Measurements from ENCODE around the gene COG5. TPM values are rescaled to one million over a fixed set of nuclear protein-coding genes. Genes with fewer than 3 reads are reported as not detected.

COG5 gene
- total RNA-seq, 1 donor from 2014 or later, result 55.8 TPM

- intact Hi-C loops (cut with DNase I), result no loop called here
- DNase-seq (ENCODE audit: missing footprints) (no peak), ATAC-seq (no peak)
Measured at GRCh38 chr7:107194052-107194451, 369.7 kb downstream of the COG5 start.

DNA sequence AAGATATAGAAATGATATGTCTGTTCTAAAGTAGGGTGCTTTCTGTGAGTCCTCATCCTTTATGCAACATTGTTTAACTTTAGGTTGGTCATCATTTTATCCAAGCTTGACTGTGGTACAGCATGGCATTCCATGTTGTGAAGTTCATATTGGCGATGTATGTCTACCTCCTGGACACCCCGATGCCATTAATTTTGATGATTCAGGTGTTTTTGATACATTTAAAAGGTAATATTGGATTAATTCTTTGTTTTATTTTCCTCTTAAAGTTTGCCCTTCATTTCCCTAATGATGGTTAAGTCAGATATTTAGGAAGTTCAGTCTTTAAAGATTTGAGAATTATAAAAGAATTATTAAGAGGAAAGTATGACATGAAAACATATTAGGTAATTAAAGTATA lies 373.6 kb downstream of the COG5 start:
- ATAC-seq (no peak), DNase-seq (ENCODE audit: missing footprints) (no peak)
- intact Hi-C loops (cut with DNase I), result no loop called here

- intact Hi-C loops (cut with DNase I), result no loop called here
- ATAC-seq, result no peak
- DNase-seq (ENCODE audit: missing footprints), result no peak
Measured at GRCh38 chr7:107187774-107188173, 375.9 kb downstream of the COG5 start.

DNA sequence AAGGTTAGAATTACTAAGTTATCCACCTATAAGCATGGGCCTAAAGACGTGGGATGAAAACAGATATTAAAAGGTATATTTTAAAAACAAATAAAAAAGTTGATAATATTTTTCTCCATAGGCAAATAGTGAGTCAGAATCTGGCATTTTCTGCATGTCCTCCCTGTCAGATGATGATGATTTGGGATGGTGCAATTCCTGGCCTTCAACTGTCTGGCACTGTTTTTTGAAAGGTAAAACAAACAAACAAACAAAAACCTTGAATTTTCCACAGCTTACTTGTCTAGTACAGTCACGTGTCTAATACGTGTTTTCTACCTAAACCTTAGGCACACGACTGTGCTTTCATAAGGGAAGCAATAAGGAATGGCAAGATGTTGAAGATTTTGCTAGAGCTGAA lies 377.5 kb downstream of the COG5 start:
- ATAC-seq (no peak), DNase-seq (ENCODE audit: missing footprints) (no peak)
- intact Hi-C loops (cut with DNase I), result no loop called here

DNA sequence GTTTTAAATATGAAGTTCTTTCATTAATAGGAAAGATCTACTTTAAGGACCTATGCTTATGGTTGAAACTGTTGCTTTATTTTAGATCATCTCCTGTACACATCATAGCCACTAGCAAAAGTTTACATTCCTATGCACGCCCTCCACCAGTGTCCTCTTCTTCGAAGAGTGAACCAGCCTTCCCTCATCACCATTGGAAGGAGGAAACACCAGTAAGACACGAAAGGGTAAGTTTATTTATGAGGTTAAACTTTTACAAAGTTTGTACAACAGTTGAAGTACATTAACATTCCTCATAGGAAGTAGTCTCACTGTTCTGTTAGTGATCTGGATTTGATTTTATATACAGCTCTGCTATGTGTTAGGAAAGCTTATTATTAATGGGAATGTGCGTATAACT lies 378.0 kb downstream of the COG5 start:
- no peak for ATAC-seq
- intact Hi-C loops (cut with DNase I), result no loop called here

DNA sequence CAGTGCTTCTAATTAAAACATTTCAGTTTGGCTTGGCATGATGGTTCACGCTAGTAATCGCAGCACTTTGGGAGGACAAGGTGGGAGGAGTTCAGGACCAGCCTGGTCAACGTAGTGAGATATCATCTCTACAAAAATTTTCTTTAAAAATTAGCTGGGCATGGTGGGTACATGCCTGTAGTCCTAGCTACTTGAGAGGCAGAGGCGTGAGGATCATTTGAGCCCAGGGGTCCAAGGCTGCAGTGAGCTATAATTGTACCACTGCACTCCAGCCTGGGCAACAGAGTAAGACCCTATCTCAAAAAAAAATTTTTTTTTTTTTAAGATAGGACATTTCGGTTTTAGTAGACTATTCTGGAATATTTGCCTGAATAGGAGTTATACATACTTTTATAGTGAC lies 382.5 kb downstream of the COG5 start:
- no peak for ATAC-seq
- intact Hi-C loops (cut with DNase I), result no loop called here
- no peak for DNase-seq (ENCODE audit: missing footprints)

More for the DNA sequence above, 378.0 kb downstream of the COG5 start:
- no peak for DNase-seq (ENCODE audit: missing footprints)

DNA sequence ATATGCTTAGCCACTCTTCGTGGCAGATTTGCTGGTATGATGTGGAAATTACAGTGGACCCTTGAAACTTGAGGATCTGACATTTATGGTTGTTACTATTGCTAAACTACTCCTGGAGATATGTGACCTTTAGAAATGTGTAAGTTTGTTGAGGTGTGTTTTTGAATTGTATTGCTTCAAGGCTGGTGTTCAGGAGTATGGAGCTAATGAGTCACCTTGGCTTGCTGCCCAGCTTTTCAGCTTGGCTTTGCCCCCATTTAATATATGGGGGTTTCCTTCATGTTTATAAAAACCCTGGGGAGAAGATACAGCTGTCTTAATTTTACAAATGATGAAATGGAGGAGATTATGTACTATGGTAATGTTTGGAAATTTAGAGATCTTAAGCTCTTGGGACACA lies 383.3 kb downstream of the COG5 start:
- DNase-seq (ENCODE audit: missing footprints) (no peak), ATAC-seq (no peak)
- intact Hi-C loops (cut with DNase I), result no loop called here

DNA sequence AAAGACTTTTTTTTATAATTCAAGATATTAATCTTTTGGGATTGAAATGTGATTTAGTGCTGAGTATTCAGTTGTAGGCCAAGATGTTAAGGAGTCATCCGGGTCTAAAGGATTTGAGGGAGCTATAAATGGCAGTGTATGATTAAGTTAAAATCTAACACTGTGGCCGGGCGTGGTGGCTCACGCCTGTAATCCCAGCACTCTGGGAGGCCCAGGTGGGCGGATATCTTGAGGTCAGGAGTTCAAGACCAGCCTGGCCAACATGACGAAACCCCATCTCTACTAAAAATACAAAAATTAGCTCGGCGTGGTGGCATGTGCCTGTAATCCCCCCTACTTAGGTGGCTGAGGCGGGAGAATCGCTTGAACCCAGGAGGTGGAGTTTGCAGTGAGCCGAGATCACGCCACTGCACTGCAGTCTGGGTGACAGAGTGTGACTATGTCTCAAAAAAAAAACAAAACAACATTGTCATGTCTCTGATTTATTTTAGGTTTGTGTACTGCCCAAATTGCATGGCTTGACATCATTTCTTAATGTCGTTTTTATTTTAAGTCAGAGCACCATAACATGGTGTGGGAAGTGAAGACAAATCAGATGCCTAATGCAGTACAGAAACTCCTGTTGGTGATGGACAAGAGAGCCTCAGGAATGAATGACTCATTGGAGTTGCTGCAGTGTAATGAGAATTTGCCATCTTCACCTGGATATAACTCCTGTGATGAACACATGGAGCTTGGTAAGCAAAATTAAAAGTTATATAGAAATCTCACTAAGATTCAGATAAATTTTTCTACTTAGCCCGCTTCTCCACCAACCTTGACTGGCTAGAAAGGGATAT lies 384.2 kb downstream of the COG5 start:
- no peak for ATAC-seq
- intact Hi-C loops (cut with DNase I), result loop anchor here (10.0 kb wide), 1 partner anchor 395 kb away; no protein-coding TSS in a partner anchor
- DNase-seq (ENCODE audit: missing footprints), result no peak

GRCh38 chr7:107173691-107174406 lies 389.9 kb downstream of the COG5 start:
- DNase-seq (ENCODE audit: missing footprints), result no peak
- ATAC-seq, result no peak
- intact Hi-C loops (cut with DNase I), result loop anchor here (10.0 kb wide), 1 partner anchor 401 kb away; no protein-coding TSS in a partner anchor

- intact Hi-C loops (cut with DNase I), result loop anchor here (10.0 kb wide), 1 partner anchor 402 kb away; no protein-coding TSS in a partner anchor
- no peak for DNase-seq (ENCODE audit: missing footprints)
- ATAC-seq, result no peak
Measured at GRCh38 chr7:107173191-107173590, 390.5 kb downstream of the COG5 start.

DNA sequence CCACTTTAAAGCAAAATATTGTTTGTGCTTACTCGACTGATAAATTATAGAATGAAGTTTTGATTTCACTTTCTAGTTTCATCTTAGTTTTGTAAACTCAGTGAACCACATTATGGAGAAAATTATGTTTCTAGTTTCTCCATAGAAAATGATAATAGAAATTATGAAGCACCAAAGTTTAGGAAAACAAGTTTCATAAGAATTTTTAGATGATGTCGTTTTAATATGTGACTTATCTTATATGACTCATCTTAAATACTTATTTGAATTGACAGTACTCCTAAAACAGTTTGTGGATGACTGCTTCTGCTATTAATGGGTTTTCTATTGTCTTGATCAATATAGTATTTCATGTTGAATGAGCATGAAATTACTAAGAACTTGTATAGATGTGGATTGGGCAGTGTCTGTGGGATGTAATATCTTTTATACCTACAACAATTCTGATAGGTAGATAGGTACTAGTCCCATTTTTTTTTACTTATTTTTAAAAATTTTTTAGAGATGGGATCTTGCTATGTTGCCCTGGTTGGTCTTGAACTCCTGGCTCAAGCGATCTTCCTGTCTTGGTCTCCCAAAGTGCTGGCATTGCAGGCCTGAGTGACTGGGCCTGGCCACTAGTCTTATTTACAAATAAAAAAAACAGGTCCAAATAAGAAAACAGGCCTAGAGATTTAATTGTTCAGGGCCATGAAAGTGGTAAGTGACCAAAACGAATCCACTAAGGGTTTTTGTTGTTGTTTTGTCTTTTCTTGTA lies 391.3 kb downstream of the COG5 start:
- ATAC-seq (no peak), DNase-seq (ENCODE audit: missing footprints) (no peak)
- intact Hi-C loops (cut with DNase I), result loop anchor here (10.0 kb wide), 1 partner anchor 402 kb away; no protein-coding TSS in a partner anchor

- no peak for ATAC-seq
- intact Hi-C loops (cut with DNase I), result loop anchor here (10.0 kb wide), 1 partner anchor 403 kb away; no protein-coding TSS in a partner anchor
- DNase-seq (ENCODE audit: missing footprints), result no peak
Measured at GRCh38 chr7:107171496-107171895, 392.2 kb downstream of the COG5 start.

DNA sequence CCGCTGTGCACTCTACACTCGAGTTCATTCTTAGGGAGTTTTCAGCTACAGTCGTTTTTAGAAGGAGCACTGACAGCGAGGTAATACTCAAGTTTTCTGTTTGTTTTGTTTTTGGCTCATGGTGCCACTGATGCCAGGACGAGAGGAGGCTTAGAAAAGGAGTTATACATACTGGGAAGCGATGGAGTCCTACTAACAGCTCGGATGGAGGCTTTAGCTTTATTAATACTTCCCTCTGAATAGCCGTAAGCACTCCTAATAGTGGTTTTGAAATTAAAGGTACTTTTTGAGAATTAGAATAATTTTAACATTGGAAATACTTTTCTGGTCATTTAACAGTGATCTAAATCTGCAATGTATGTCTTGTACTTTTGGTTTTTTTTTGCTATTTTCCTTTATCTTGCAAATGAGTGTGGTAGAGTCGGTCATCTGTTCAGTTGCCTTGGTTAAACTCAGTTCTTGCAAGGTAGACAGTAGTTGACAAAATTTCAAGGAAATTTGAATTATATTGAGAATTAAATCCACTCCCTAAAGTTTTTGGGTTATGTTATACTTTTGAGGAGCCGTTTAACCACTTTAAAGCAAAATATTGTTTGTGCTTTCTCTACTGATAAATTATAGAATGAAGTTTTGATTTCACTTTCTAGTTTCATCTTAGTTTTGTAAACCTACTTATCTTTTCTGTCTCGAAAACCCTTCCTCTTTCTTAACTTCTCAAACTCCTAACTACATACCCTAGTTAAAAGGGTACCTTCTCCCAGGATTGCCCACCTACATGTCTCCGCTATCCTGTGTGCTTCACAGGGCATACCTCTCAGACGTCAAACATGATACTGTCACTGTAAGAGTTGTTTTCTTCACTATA lies 393.4 kb downstream of the COG5 start:
- DNase-seq (ENCODE audit: missing footprints) (no peak), ATAC-seq (no peak)
- intact Hi-C loops (cut with DNase I), result loop anchor here (10.0 kb wide), 1 partner anchor 405 kb away; no protein-coding TSS in a partner anchor

DNA sequence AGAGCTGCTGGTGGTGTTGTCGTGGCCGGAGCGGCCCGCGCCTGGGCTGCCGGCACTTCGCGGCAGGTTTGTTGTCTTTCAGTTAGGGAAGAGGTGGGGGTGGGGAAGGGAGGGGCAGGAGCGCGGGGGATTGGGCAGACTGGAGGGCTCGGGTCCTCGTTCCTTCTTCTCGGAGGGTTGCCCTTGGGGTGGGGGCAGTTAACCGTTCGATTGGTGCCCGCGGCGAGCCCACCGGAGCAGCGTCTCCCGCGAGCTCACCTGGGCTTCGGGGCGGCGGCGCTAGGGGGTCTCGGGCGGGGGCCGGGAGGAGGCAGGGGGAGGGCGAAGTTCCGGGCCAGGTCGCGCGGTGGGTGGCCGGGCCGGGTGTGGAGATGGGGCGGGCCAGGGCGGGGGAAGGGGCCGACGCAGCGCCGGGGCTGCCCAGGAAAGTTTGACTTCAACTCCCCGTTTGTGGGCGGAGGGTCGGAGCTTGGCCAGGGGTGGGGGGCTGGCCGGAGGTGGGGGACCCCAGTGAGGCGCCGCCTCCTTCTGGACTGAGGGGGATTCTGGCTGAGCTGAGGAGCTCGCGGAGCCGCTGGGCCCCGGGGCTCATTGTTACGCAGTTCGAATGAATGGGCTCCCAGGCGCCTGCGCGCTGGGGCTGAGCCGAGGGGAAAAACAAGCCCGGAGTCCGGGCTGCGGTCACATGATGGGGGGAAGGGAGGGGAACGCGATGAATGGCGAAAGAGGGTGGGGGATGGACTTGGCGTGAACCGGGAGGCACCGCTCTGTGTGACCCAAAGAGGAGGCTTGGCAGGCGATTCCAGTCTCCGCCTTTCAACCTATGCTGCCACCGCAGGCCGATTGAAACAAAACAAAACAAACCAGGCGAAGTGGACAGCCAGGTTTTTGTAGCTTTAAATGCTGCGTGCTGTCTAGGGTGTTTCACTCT lies 394.3 kb downstream of the COG5 start:
- DNase-seq (ENCODE audit: missing footprints) (peak; percentile 97), ATAC-seq (peak; percentile 84)
- intact Hi-C loops (cut with DNase I), result loop anchor here (5.0 to 10.0 kb wide), 3 partner anchors 405 to 1097 kb away; partner anchors contain the start of gene CCDC71L

GRCh38 chr7:107168233-107169119 lies 395.2 kb downstream of the COG5 start, which contains the start of gene HBP1:
Gene HBP1, plus strand, starts transcription at chr7:107169003. Its CDS starts 10,891 bp downstream, at chr7:107179894.
- DNase-seq (ENCODE audit: missing footprints) (peak; percentile 98), ATAC-seq (peak; percentile 95)
- intact Hi-C loops (cut with DNase I), result loop anchor here (1.0 to 5.0 kb wide), 3 partner anchors 506 to 1096 kb away; partner anchors contain the start of genes CCDC71L and DLD
